ENCODE data around the gene C3orf52. TPM values are rescaled to one million over a fixed set of nuclear protein-coding genes. Genes with fewer than 3 reads are reported as not detected.

Gene C3orf52
- total RNA-seq, 1 experiment from 2014 or later, result 0.52 TPM

GRCh38 chr3:112140584-112140983 is 54.4 kb downstream of the C3orf52 start:
- Histone ChIP-seq H2AFZ (ENCODE audit: low read length) (no peak overlapping the region), H3K27me3 (ENCODE audit: low read length) (no peaks in the 10 kb centered on the region), H3K27ac (ENCODE audit: low read length) (no peak overlapping the region), H3K36me3 (ENCODE audit: insufficient read depth, low read length) (no peaks in the 10 kb centered on the region), H3K79me2 (ENCODE audit: low read length) (no peaks in the 10 kb centered on the region), H4K20me1 (ENCODE audit: insufficient read depth, low read depth, low read length) (no peaks in the 10 kb centered on the region), H3K4me3 (ENCODE audit: low read length) (no peak overlapping the region), H3K9me3 (ENCODE audit: low read length) (peaks cover 3% of the 10 kb centered on the region; the same call in 1 of the 2 replicates), H3K9me2 (replicated peaks; ENCODE audit: insufficient read depth, low read length) (no peaks in the 10 kb centered on the region), H3K4me2 (ENCODE audit: low read depth, low read length, poor library complexity, severe bottlenecking) (no peak overlapping the region), H3K9ac (ENCODE audit: low read length) (no peak overlapping the region), H3K4me1 (ENCODE audit: low read length) (peaks cover 31% of the 10 kb centered on the region)
- DNase-seq, result no peak

- peaks cover 3% of the 10 kb centered on the region; the same call in 1 of the 2 replicates for H3K9me3 ChIP-seq (ENCODE audit: low read length)
- H3K9me2 ChIP-seq (replicated peaks; ENCODE audit: insufficient read depth, low read length), result no peaks in the 10 kb centered on the region
- H2AFZ ChIP-seq (ENCODE audit: low read length), result no peak overlapping the region
- no peak overlapping the region for H3K27ac ChIP-seq (ENCODE audit: low read length)
- H3K4me1 ChIP-seq (ENCODE audit: low read length), result peaks cover 24% of the 10 kb centered on the region
- H3K27me3 ChIP-seq (ENCODE audit: low read length), result no peaks in the 10 kb centered on the region
- H3K79me2 ChIP-seq (ENCODE audit: low read length), result no peaks in the 10 kb centered on the region
- no peak overlapping the region for H3K4me3 ChIP-seq (ENCODE audit: low read length)
- H3K9ac ChIP-seq (ENCODE audit: low read length), result no peak overlapping the region
- no peak for DNase-seq
- no peaks in the 10 kb centered on the region for H3K36me3 ChIP-seq (ENCODE audit: insufficient read depth, low read length)
- no peak overlapping the region for H3K4me2 ChIP-seq (ENCODE audit: low read depth, low read length, poor library complexity, severe bottlenecking)
- no peaks in the 10 kb centered on the region for H4K20me1 ChIP-seq (ENCODE audit: insufficient read depth, low read depth, low read length)
These were observed 55.1 kb downstream of the C3orf52 start for GRCh38 chr3:112141293-112141692.

- H3K27me3 ChIP-seq (ENCODE audit: low read length), result no peaks in the 10 kb centered on the region
- no peaks in the 10 kb centered on the region for H4K20me1 ChIP-seq (ENCODE audit: insufficient read depth, low read depth, low read length)
- H3K9ac ChIP-seq (ENCODE audit: low read length), result no peak overlapping the region
- H3K9me3 ChIP-seq (ENCODE audit: low read length), result peaks cover 14% of the 10 kb centered on the region; the same call in 1 of the 2 replicates
- H3K4me2 ChIP-seq (ENCODE audit: low read depth, low read length, poor library complexity, severe bottlenecking), result no peak overlapping the region
- DNase-seq, result no peak
- no peak overlapping the region for H2AFZ ChIP-seq (ENCODE audit: low read length)
- no peak overlapping the region for H3K27ac ChIP-seq (ENCODE audit: low read length)
- no peaks in the 10 kb centered on the region for H3K9me2 ChIP-seq (replicated peaks; ENCODE audit: insufficient read depth, low read length)
- H3K36me3 ChIP-seq (ENCODE audit: insufficient read depth, low read length), result no peaks in the 10 kb centered on the region
- H3K4me3 ChIP-seq (ENCODE audit: low read length), result no peak overlapping the region
- H3K4me1 ChIP-seq (ENCODE audit: low read length), result peaks cover 5% of the 10 kb centered on the region
- no peaks in the 10 kb centered on the region for H3K79me2 ChIP-seq (ENCODE audit: low read length)
These were observed 57.1 kb downstream of the C3orf52 start for GRCh38 chr3:112143251-112143650.

GRCh38 chr3:112143689-112144088 is 57.5 kb downstream of the C3orf52 start:
- Histone ChIP-seq H3K36me3 (ENCODE audit: insufficient read depth, low read length) (no peaks in the 10 kb centered on the region), H3K27me3 (ENCODE audit: low read length) (no peaks in the 10 kb centered on the region), H4K20me1 (ENCODE audit: insufficient read depth, low read depth, low read length) (no peaks in the 10 kb centered on the region), H3K9ac (ENCODE audit: low read length) (no peak overlapping the region), H3K4me2 (ENCODE audit: low read depth, low read length, poor library complexity, severe bottlenecking) (no peak overlapping the region), H3K27ac (ENCODE audit: low read length) (no peak overlapping the region), H2AFZ (ENCODE audit: low read length) (no peak overlapping the region), H3K9me3 (ENCODE audit: low read length) (peaks cover 14% of the 10 kb centered on the region), H3K9me2 (replicated peaks; ENCODE audit: insufficient read depth, low read length) (no peaks in the 10 kb centered on the region), H3K4me1 (ENCODE audit: low read length) (peaks cover under 1% of the 10 kb centered on the region), H3K4me3 (ENCODE audit: low read length) (no peak overlapping the region), H3K79me2 (ENCODE audit: low read length) (no peaks in the 10 kb centered on the region)
- DNase-seq, result no peak

GRCh38 chr3:112149136-112149535 is 62.9 kb downstream of the C3orf52 start:
- H3K79me2 ChIP-seq (ENCODE audit: low read length), result no peaks in the 10 kb centered on the region
- H3K36me3 ChIP-seq (ENCODE audit: insufficient read depth, low read length), result no peaks in the 10 kb centered on the region
- no peaks in the 10 kb centered on the region for H4K20me1 ChIP-seq (ENCODE audit: insufficient read depth, low read depth, low read length)
- no peak overlapping the region for H2AFZ ChIP-seq (ENCODE audit: low read length)
- no peaks in the 10 kb centered on the region for H3K9me2 ChIP-seq (replicated peaks; ENCODE audit: insufficient read depth, low read length)
- H3K9ac ChIP-seq (ENCODE audit: low read length), result no peak overlapping the region
- H3K9me3 ChIP-seq (ENCODE audit: low read length), result peaks cover 14% of the 10 kb centered on the region
- no peak overlapping the region for H3K4me3 ChIP-seq (ENCODE audit: low read length)
- no peak for DNase-seq
- H3K27me3 ChIP-seq (ENCODE audit: low read length), result no peaks in the 10 kb centered on the region
- no peak overlapping the region for H3K27ac ChIP-seq (ENCODE audit: low read length)
- no peak overlapping the region for H3K4me2 ChIP-seq (ENCODE audit: low read depth, low read length, poor library complexity, severe bottlenecking)
- H3K4me1 ChIP-seq (ENCODE audit: low read length), result no peaks in the 10 kb centered on the region

DNA sequence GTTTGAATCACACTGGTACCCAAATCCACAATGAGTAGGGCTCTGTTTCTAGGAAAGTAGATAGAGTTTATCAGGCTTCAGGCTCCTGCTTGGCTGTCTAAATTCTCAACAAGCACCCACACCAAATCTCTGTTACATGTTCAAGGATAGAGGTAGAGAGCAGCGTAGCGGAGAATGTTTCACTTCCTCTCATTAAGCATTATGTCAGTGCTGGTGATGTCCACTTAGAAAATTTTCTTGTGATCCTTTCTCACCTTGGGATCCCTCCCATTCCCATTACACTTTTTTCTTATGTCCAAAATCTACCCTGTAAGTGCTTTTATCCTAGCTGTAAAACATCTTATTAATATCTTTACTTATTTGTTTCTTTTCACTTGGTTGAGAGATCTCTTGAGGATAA is 81.6 kb downstream of the C3orf52 start:
- Histone ChIP-seq H3K79me2 (ENCODE audit: low read length) (no peaks in the 10 kb centered on the region), H3K9me2 (replicated peaks; ENCODE audit: insufficient read depth, low read length) (no peaks in the 10 kb centered on the region), H3K36me3 (ENCODE audit: insufficient read depth, low read length) (no peaks in the 10 kb centered on the region), H2AFZ (ENCODE audit: low read length) (peak overlapping the region; percentile 61; the same call in 1 of the 2 replicates), H3K4me1 (ENCODE audit: low read length) (peaks cover 16% of the 10 kb centered on the region), H3K9ac (ENCODE audit: low read length) (no peak overlapping the region), H3K4me2 (ENCODE audit: low read depth, low read length, poor library complexity, severe bottlenecking) (peak overlapping the region; percentile 44), H4K20me1 (ENCODE audit: insufficient read depth, low read depth, low read length) (no peaks in the 10 kb centered on the region), H3K4me3 (ENCODE audit: low read length) (no peak overlapping the region), H3K27ac (ENCODE audit: low read length) (peak overlapping the region; percentile 21; the same call in 1 of the 2 replicates), H3K9me3 (ENCODE audit: low read length) (no peaks in the 10 kb centered on the region), H3K27me3 (ENCODE audit: low read length) (no peaks in the 10 kb centered on the region)
- peak; percentile 70 for DNase-seq

Small RNAs within 50 kb of the gene (small RNA-seq; reads per million reads assigned to genes)
- gene MIR567, result not detected

Other genes starting within 250 kb of the C3orf52 start
- gene PHLDB2, start 227.1 kb upstream of the C3orf52 start, total RNA-seq (2014; rRNA removed; shearing (Covaris generic); ENCODE audit: low replicate concordance), result 1.7 and 2.1 TPM in 2 replicates
- gene ABHD10, start 107.4 kb upstream of the C3orf52 start, total RNA-seq (2014; rRNA removed; shearing (Covaris generic); ENCODE audit: low replicate concordance), result 20.0 and 52.4 TPM in 2 replicates
- not detected in 2 replicates for gene TAGLN3, start 87.5 kb upstream of the C3orf52 start, total RNA-seq (2014; rRNA removed; shearing (Covaris generic); ENCODE audit: low replicate concordance)
- gene TMPRSS7, start 51.7 kb upstream of the C3orf52 start, total RNA-seq (2014; rRNA removed; shearing (Covaris generic); ENCODE audit: low replicate concordance), result not detected in 2 replicates
- gene GCSAM, start 46.9 kb downstream of the C3orf52 start, total RNA-seq (2014; rRNA removed; shearing (Covaris generic); ENCODE audit: low replicate concordance), result 39.2 and 130 TPM in 2 replicates
- 1.1 TPM in 1 of 2 replicates, not detected in the other for gene SLC9C1, start 207.8 kb downstream of the C3orf52 start, total RNA-seq (2014; rRNA removed; shearing (Covaris generic); ENCODE audit: low replicate concordance)
- gene CD200, start 246.8 kb downstream of the C3orf52 start, total RNA-seq (2014; rRNA removed; shearing (Covaris generic); ENCODE audit: low replicate concordance), result not detected in 2 replicates

Data from Karpas-422 (cell line).